ENCODE measurements around the gene PDRG1. TPM values are rescaled to one million over a fixed set of nuclear protein-coding genes. Genes with fewer than 3 reads are reported as not detected.
"Not testable (repeated sequence)": the region's sequence is repeated elsewhere in the genome, so short reads cannot be mapped to it uniquely, and the experiment has no call there.

Gene PDRG1
- total RNA-seq, 2 donors from 2014 or later: 20.4 to 24.4 TPM

GRCh38 chr20:31922181-31922580, 29.7 kb downstream of the PDRG1 start:
- H3K27me3 ChIP-seq (ENCODE audit: control insufficient read depth, insufficient read depth, low read length, poor library complexity, severe bottlenecking): no peaks in the 10 kb centered on the region
- 89 to 90% methylated on average over 4 of the region's 4 CpGs for WGBS, 2 experiments (ENCODE audit: insufficient coverage in 1 of 2, insufficient read length in 1 of 2)

GRCh38 chr20:31921480-31921879, 30.4 kb downstream of the PDRG1 start:
- not testable (repeated sequence) for H3K27me3 Mint-ChIP-seq (ENCODE audit: insufficient read depth); H3K9ac ChIP-seq (ENCODE audit: extremely low read depth, low read length, poor library complexity, severe bottlenecking); H3K4me1 Mint-ChIP-seq; H3K4me3 Mint-ChIP-seq; H3K36me3 ChIP-seq (ENCODE audit: control insufficient read depth, insufficient read depth, low read length); H3K9me3 Mint-ChIP-seq; DNase-seq; H3K9me3 ChIP-seq (ENCODE audit: control insufficient read depth, low read length); H3K36me3 Mint-ChIP-seq (ENCODE audit: low read depth); H3K27ac ChIP-seq (ENCODE audit: low read depth, low read length); H3K27me3 ChIP-seq (ENCODE audit: control insufficient read depth, insufficient read depth, low read length, poor library complexity, severe bottlenecking); H3K4me1 ChIP-seq (ENCODE audit: control insufficient read depth, insufficient read depth, low read length); H3K27ac Mint-ChIP-seq; H3K4me3 ChIP-seq (ENCODE audit: low read length)
- WGBS, 2 experiments (ENCODE audit: insufficient coverage in 1 of 2, insufficient read length in 1 of 2): 100% methylated on average over 1 to 2 of the region's 5 CpGs

More at GRCh38 chr20:31922181-31922580, 29.7 kb downstream of the PDRG1 start:
- no peaks in the 10 kb centered on the region for H3K9me3 Mint-ChIP-seq
- no peak for TF ChIP-seq CTCF (conservative IDR thresholded peaks at IDR 0.05)
- peaks cover 6% of the 10 kb centered on the region for H3K4me1 Mint-ChIP-seq
- Histone ChIP-seq H3K27ac (ENCODE audit: low read depth, low read length) (no peak overlapping the region), H3K9me3 (ENCODE audit: control insufficient read depth, low read length) (peaks cover 6% of the 10 kb centered on the region), H3K36me3 (ENCODE audit: control insufficient read depth, insufficient read depth, low read length) (no peaks in the 10 kb centered on the region), H3K4me3 (ENCODE audit: low read length) (no peak overlapping the region), H3K4me1 (ENCODE audit: control insufficient read depth, insufficient read depth, low read length) (no peaks in the 10 kb centered on the region), H3K9ac (ENCODE audit: extremely low read depth, low read length, poor library complexity, severe bottlenecking) (no peak overlapping the region)
- H3K4me3 Mint-ChIP-seq: no peak overlapping the region
- DNase-seq: no peak
- no peak overlapping the region for H3K27ac Mint-ChIP-seq
- no peaks in the 10 kb centered on the region for H3K36me3 Mint-ChIP-seq (ENCODE audit: low read depth)
- peaks cover 7% of the 10 kb centered on the region for H3K27me3 Mint-ChIP-seq (ENCODE audit: insufficient read depth)

- no peaks in the 10 kb centered on the region for H3K36me3 Mint-ChIP-seq (ENCODE audit: low read depth)
- TF ChIP-seq CTCF (conservative IDR thresholded peaks at IDR 0.05): no peak
- H3K27ac Mint-ChIP-seq: no peak overlapping the region
- no peaks in the 10 kb centered on the region for H3K27me3 Mint-ChIP-seq (ENCODE audit: insufficient read depth)
- no peak overlapping the region for H3K27ac ChIP-seq (ENCODE audit: low read depth, low read length)
- no peak overlapping the region for H3K9ac ChIP-seq (ENCODE audit: extremely low read depth, low read length, poor library complexity, severe bottlenecking)
- H3K9me3 Mint-ChIP-seq: no peaks in the 10 kb centered on the region
- H3K27me3 ChIP-seq (ENCODE audit: control insufficient read depth, insufficient read depth, low read length, poor library complexity, severe bottlenecking): no peaks in the 10 kb centered on the region
- no peaks in the 10 kb centered on the region for H3K36me3 ChIP-seq (ENCODE audit: control insufficient read depth, insufficient read depth, low read length)
- peak; percentile 69 for DNase-seq
- peaks cover 6% of the 10 kb centered on the region for H3K4me1 Mint-ChIP-seq
- no peaks in the 10 kb centered on the region for H3K4me1 ChIP-seq (ENCODE audit: control insufficient read depth, insufficient read depth, low read length)
- peaks cover 6% of the 10 kb centered on the region for H3K9me3 ChIP-seq (ENCODE audit: control insufficient read depth, low read length)
- no peak overlapping the region for H3K4me3 Mint-ChIP-seq
- no peak overlapping the region for H3K4me3 ChIP-seq (ENCODE audit: low read length)
- WGBS, 2 experiments (ENCODE audit: insufficient coverage in 1 of 2, insufficient read length in 1 of 2): 74 to 89% methylated on average over 5 to 11 of the region's 11 CpGs
These were observed 31.5 kb downstream of the PDRG1 start for GRCh38 chr20:31920275-31920855.
